Stimulated activated CD4-positive, alpha-beta T cell treated with anti-CD3 and anti-CD28 coated beads, Interleukin-1b, Interleukin-23, amount 100 ng/mL, for 24 hours (primary cell): ENCODE data around the gene ALG1L2.
"Not testable (repeated sequence)": the region's sequence is repeated elsewhere in the genome, so short reads cannot be mapped to it uniquely, and the experiment has no call there.

Experiments
- DNase-seq, 4 experiments: peaks; one replicate each; pipeline ENCODE4 v3.0.0-alpha.2; 2020; ENCODE audit warnings: low read depth in 4 of 4, low spot score in 1 of 4

Gene ALG1L2

DNA sequence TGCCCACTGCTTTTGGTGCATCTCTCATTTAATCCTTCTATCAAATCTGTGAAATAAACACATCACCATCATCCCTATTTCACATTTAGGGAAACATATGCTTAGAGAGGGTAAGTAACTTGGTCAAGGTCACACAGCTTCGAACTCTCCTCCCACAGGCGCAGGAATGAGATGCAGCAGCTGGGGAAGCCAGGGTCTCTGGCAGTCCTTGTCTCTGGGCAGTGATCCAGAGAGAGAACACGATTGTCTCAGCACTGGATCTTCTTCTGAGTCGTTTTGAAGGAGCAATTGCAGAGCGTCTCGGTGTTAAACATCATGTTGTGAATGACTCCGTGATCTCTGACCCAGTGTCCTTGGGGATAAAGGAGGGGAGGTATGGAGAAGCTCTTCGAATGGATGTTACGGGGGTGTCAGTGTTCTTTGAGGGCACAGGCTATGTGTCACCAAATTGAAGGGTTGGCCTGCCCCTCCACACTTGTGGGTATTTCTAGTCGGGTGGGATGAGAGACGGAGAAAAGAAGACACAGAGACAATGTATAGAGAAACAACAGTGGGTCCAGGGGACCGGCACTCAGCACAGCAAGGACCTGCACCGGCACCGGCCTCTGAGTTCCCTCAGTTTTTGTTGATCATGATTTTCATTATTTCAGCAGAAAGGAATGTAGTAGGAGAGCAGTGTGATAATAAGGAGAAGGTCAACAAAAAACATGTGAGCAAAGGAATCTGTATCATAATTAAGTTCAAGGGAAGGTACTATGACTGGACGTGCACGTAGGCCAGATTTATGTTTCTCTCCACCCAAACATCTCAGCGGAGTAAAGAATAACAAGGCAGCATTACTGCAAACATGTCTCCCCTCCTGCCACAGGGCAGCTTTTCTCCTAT is 41.5 kb downstream of the ALG1L2 start:
- DNase-seq: not testable (repeated sequence)

DNA sequence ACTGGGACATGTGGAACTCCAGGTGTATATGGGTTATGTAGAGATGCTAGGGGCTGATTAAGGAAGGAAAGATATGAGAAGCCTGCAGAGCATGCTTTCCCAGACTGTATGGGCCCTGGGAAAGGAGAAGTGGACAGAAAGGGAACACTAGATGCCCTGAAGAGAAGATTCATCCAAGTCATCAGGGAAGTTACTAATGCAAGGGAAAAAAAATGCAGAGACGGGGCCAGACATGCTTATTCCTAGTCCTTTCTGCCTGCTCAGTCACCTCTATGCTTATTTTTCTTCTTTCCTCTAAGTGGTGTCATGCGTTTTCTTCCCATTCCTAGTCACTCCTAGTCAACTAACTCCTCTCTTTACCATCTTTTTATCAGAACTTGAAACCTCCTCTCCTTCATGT is 43.8 kb downstream of the ALG1L2 start:
- DNase-seq: not testable (repeated sequence)

DNA sequence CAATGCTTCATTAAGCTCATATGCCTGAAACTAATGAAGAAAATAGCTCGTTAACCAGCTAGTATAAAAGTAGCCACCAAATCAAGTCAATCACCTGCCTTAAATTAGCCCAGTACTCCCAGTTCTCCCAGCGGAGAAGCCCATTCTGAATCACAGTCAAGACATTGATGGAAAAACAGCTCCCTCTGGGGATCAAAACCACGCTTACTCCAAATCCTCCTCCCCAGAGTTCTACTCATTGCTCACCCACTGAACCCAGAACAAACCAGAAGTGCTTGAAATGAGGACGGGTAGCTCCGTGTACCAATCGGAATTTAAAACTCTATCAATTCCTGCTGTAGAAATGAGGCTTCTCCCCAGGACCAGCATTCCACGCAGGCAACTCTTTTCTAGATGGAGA is 54.7 kb downstream of the ALG1L2 start:
- not testable (repeated sequence) for DNase-seq

DNA sequence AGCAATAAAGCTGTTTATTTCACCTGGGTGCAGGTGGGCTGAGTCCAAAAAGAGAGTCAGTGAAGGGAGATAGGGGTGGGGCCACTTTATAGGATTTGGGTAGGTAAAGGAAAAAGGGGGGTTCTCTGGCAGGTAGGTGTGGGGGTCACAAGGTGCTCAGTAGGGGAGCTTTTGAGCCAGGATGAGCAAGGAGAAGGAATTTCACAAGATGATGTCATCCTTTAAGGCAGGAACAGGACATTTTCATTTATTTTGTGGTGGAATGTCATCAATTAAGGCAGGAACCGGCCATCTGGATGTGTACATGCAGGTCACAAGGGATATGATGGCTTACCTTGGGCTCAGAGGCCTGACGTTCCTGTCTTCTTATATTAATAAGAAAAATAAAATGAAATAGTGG is 56.1 kb downstream of the ALG1L2 start:
- DNase-seq: not testable (repeated sequence)

DNA sequence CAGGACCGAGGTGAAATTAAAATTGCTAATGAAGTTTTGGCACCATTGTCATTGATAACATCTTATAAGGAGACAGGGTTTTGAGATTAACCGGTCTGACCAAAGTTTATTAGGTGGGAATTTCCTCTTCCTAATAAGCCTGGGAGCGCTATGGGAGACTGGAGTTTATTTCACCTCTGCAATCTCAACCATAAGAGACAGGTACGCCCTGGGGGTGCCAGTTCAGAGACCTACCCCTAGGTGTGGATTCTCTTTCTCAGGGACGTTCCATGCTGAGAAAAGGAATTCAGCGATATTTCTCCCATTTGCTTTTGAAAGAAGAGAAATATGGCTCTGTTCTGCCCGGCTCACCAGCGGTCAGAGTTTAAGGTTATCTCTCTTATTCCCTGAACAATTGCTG is 57.4 kb downstream of the ALG1L2 start:
- DNase-seq: not testable (repeated sequence)

DNA sequence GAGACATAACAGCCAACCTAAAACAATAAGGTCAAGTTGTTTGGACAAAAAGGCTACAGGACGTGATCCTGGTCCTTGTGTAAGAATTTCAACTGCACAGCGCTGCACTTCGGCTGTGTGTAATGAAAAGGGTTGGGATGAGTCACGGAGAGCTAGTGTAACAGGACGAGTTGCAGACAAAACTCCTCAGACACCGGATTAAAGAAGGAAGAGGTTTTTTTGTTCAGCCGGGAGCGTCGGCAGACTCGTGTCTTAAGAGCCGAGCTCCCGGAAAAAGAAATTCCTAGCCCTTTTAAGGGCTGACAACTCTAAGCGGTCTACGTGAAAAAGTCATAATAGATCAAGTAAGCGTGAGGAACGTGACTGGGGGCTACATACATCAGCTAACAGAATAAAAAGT is 59.1 kb downstream of the ALG1L2 start:
- not testable (repeated sequence) for DNase-seq

DNA sequence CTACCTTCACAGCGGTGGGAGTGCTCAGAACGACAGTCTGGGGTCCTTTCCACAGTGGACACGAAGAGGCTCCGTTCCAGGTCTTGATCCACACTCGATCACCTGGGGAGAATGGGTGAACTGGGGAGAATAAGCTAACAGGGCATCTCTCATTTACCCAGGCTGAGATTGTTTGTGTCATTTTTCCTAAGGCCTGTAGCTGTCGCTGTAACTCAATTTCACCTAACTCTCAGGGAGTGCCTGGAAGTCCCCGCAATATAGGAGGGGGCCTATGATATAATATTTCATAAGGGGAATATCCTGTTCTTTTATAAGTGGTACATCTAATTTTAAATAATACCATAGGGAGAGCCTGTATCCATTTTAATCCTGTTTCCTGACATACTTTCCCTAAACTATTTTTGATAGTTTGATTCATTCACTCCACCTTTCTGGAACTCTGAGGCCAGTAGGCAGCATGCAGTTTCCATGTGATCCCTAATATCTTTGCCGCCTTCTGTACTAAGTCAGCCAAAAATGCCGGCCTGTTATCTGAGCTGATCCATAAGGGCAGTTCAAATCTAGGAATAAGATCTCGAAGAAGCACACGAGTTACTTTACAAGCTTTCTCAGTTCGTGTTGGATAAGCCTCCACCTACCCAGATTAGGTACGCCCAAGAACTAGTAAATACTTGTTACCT is 62.2 kb downstream of the ALG1L2 start:
- not testable (repeated sequence) for DNase-seq

DNA sequence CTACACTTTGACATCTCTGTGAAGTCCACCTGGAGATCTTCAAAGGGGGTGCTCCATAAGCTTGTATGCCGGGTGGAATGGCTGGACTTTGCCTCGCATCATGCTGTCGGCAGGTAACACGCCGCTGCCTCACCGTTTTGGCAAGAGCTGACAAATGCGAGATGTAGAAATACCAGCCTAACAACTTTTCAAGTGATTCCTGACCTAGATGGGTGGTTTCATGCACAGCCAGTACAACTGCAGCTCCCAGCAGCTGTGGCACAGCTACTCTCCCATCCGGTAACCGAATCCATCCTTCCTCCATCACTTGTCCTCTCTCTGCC is 62.7 kb downstream of the ALG1L2 start:
- not testable (repeated sequence) for DNase-seq

DNA sequence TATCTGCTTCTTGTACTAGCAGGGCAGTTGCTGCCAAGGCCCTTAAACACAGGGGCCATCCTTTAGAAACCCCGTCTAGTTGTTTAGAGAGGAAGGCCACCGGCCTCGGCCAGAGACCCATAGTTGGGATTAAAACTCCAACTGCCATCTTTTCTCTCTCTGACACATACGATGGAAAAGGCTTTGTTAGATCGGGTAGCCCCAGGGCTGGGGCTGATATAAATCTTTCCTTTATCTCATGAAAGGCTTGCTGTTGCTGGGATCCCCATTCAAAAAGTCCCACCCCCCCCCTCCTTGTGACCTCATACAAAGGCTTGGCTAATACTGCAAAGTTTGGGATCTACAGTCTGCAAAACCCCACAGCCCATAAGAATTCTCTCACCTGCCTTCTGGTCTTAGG is 63.8 kb downstream of the ALG1L2 start:
- DNase-seq: not testable (repeated sequence)

DNA sequence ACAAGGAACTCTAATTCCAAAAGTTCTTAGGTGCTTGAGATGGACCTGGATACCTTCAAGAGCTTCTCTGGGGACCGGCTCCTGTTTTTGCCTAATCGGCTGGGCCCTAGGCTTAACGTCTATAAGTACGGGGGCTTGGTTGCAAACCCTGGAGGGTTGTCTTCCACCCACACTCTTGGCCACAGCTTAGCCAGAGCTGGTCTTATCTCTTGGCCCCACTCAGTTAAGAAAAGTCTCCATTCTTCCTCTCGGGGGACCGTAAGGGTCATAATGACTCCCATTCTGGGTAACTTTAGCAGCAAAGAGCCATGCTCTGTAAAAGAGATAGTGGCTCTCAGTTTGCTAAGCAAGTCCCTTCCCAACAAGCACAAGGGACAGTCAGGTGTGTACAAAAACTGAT is 64.8 kb downstream of the ALG1L2 start:
- not testable (repeated sequence) for DNase-seq
